HG02981 (cell line): ENCODE data around the gene SLC44A4.
"Not testable (repeated sequence)": the region's sequence is repeated elsewhere in the genome, so short reads cannot be mapped to it uniquely, and the experiment has no call there.

ENCODE experiments used
- ATAC-seq: cut with Tn5 transposase; IDR thresholded peaks from one replicate; pipeline ENCODE4 v1.9.1; 2021; ENCODE audit warnings: mild to moderate bottlenecking, moderate library complexity; ENCODE audit not compliant: unreplicated experiment

Gene SLC44A4

GRCh38 chr6:31861919-31862343 lies 16.9 kb downstream of the SLC44A4 start:
- ATAC-seq: no peak

- ATAC-seq: no peak
Measured at GRCh38 chr6:31861150-31861549, 17.6 kb downstream of the SLC44A4 start.

- no peak for ATAC-seq
Measured at GRCh38 chr6:31860349-31860748, 18.4 kb downstream of the SLC44A4 start.

- ATAC-seq: no peak
Measured at GRCh38 chr6:31859923-31860322, 18.9 kb downstream of the SLC44A4 start.

GRCh38 chr6:31858707-31859106 lies 20.1 kb downstream of the SLC44A4 start:
- ATAC-seq: no peak

GRCh38 chr6:31857774-31858173 lies 21.0 kb downstream of the SLC44A4 start:
- not testable (repeated sequence) for ATAC-seq

GRCh38 chr6:31851980-31852718 lies 26.6 kb downstream of the SLC44A4 start:
- ATAC-seq: not testable (repeated sequence)

- no peak for ATAC-seq
Measured at GRCh38 chr6:31851485-31851832, 27.3 kb downstream of the SLC44A4 start.

GRCh38 chr6:31850765-31851484 lies 27.9 kb downstream of the SLC44A4 start:
- no peak for ATAC-seq

GRCh38 chr6:31847276-31847978 lies 31.4 kb downstream of the SLC44A4 start:
- no peak for ATAC-seq

GRCh38 chr6:31844507-31844906 lies 34.3 kb downstream of the SLC44A4 start:
- no peak for ATAC-seq

- ATAC-seq: no peak
Measured at GRCh38 chr6:31842053-31842452, 36.7 kb downstream of the SLC44A4 start.

GRCh38 chr6:31839779-31840126 lies 39.0 kb downstream of the SLC44A4 start:
- not testable (repeated sequence) for ATAC-seq

- ATAC-seq: no peak
Measured at GRCh38 chr6:31838968-31839367, 39.8 kb downstream of the SLC44A4 start.

GRCh38 chr6:31838114-31838553 lies 40.7 kb downstream of the SLC44A4 start:
- not testable (repeated sequence) for ATAC-seq

GRCh38 chr6:31837369-31838113 lies 41.3 kb downstream of the SLC44A4 start:
- no peak for ATAC-seq

GRCh38 chr6:31836474-31837368 lies 42.1 kb downstream of the SLC44A4 start:
- no peak for ATAC-seq

GRCh38 chr6:31836047-31836473 lies 42.7 kb downstream of the SLC44A4 start:
- ATAC-seq: no peak

GRCh38 chr6:31834367-31835250 lies 44.2 kb downstream of the SLC44A4 start:
- ATAC-seq: no peak
